ENCODE data around the gene MAP7D1. TPM values are rescaled to one million over a fixed set of nuclear protein-coding genes. Genes with fewer than 3 reads are reported as not detected.
A peak's percentile ranks its signal among the peaks of the same experiment; 100 is the strongest.

Gene MAP7D1
- total RNA-seq, 1 experiment from 2014 or later, result 173 TPM

- Histone ChIP-seq H2AFZ (peak overlapping the region; percentile 58), H3K79me2 (ENCODE audit: low read depth) (peaks cover 35% of the 10 kb centered on the region), H3K4me1 (replicated peaks; ENCODE audit: insufficient read depth) (peaks cover 38% of the 10 kb centered on the region), H3K4me2 (peak overlapping the region; percentile 83), H3F3A (ENCODE audit: insufficient read depth, low read depth) (peaks cover 10% of the 10 kb centered on the region), H3K27me3 (ENCODE audit: insufficient read depth, low read depth) (no peaks in the 10 kb centered on the region), H3K9me3 (ENCODE audit: insufficient read depth, low read depth) (no peaks in the 10 kb centered on the region), H3K9me2 (ENCODE audit: insufficient read depth) (no peaks in the 10 kb centered on the region), H3K36me3 (ENCODE audit: low read depth) (0 out of 2 replicates have a peak, but pooled peaks cover 5% of the 10 kb centered on the region), H4K20me1 (ENCODE audit: insufficient read depth) (no peaks in the 10 kb centered on the region; the same call in 1 of the 2 replicates), H3K27ac (peak overlapping the region; percentile 95), H3K4me3 (peak overlapping the region; percentile 27; the same call in 1 of the 2 replicates)
- BruUV-seq (replicated peaks), result TSS peak; percentile 26
- no peak for DNase-seq
- TF ChIP-seq CTCF (conservative IDR thresholded peaks at IDR 0.05) (no peak), EZH2 (IDR thresholded peaks at IDR 0.05; ENCODE audit: low read depth) (no peak)
- intact Hi-C loops (cut with micrococcal nuclease; ENCODE audit: unreplicated experiment), result loop anchor here (1.0 kb wide), 9 partner anchors 12 to 270 kb away; partner anchors contain the start of gene THRAP3
- ChIA-PET POLR2A (ENCODE audit: unreplicated experiment) (interaction anchor here (0.5 to 1.6 kb wide), 4 partner anchors 12 to 150 kb away, joined by 4 to 8 read pairs (median 6); no protein-coding TSS in a partner anchor), CTCF (interaction anchor here (0.6 to 3.3 kb wide), 12 partner anchors 9 to 284 kb away, joined by 3 to 42 read pairs (median 6); partner anchors contain the start of gene THRAP3)
These were observed 6.0 kb upstream of the MAP7D1 start for GRCh38 chr1:36149973-36150295.

- Histone ChIP-seq H3K4me2 (peak overlapping the region; percentile 83), H3K36me3 (ENCODE audit: low read depth) (0 out of 2 replicates have a peak, but pooled peaks cover 5% of the 10 kb centered on the region), H3K4me3 (peak overlapping the region; percentile 27; the same call in 1 of the 2 replicates), H3K27ac (peak overlapping the region; percentile 95), H3K79me2 (ENCODE audit: low read depth) (peaks cover 31% of the 10 kb centered on the region), H4K20me1 (ENCODE audit: insufficient read depth) (no peaks in the 10 kb centered on the region; the same call in 1 of the 2 replicates), H2AFZ (peak overlapping the region; percentile 58), H3K27me3 (ENCODE audit: insufficient read depth, low read depth) (no peaks in the 10 kb centered on the region), H3F3A (ENCODE audit: insufficient read depth, low read depth) (peaks cover 10% of the 10 kb centered on the region), H3K9me3 (ENCODE audit: insufficient read depth, low read depth) (no peaks in the 10 kb centered on the region), H3K4me1 (replicated peaks; ENCODE audit: insufficient read depth) (peaks cover 42% of the 10 kb centered on the region), H3K9me2 (ENCODE audit: insufficient read depth) (no peaks in the 10 kb centered on the region)
- ChIA-PET POLR2A (ENCODE audit: unreplicated experiment) (interaction anchor here (0.5 to 1.6 kb wide), 3 partner anchors 11 to 105 kb away, joined by 4 to 8 read pairs (median 7); no protein-coding TSS in a partner anchor), CTCF (interaction anchor here (0.6 to 3.3 kb wide), 13 partner anchors 9 to 285 kb away, joined by 3 to 42 read pairs (median 6); partner anchors contain the start of gene THRAP3)
- TF ChIP-seq CTCF (conservative IDR thresholded peaks at IDR 0.05), result no peak
- no peak for TF ChIP-seq EZH2 (IDR thresholded peaks at IDR 0.05; ENCODE audit: low read depth)
- intact Hi-C loops (cut with micrococcal nuclease; ENCODE audit: unreplicated experiment), result loop anchor here (1.0 kb wide), 1 partner anchor 12 kb away; no protein-coding TSS in a partner anchor
- peak; percentile 92 to 97 for DNase-seq
- BruUV-seq (replicated peaks), result no TSS peak
These were observed 5.4 kb upstream of the MAP7D1 start for GRCh38 chr1:36150296-36151133.

- CTCF ChIA-PET, result interaction anchor here (0.7 to 3.3 kb wide), 3 partner anchors 11 to 70 kb away, joined by 6 to 42 read pairs (median 12); no protein-coding TSS in a partner anchor
- Histone ChIP-seq H3K79me2 (ENCODE audit: low read depth) (peaks cover 31% of the 10 kb centered on the region), H3K4me2 (peak overlapping the region; percentile 83), H3F3A (ENCODE audit: insufficient read depth, low read depth) (peaks cover 10% of the 10 kb centered on the region), H3K9me2 (ENCODE audit: insufficient read depth) (no peaks in the 10 kb centered on the region), H3K9me3 (ENCODE audit: insufficient read depth, low read depth) (no peaks in the 10 kb centered on the region), H3K27me3 (ENCODE audit: insufficient read depth, low read depth) (no peaks in the 10 kb centered on the region), H3K36me3 (ENCODE audit: low read depth) (0 out of 2 replicates have a peak, but pooled peaks cover 5% of the 10 kb centered on the region), H4K20me1 (ENCODE audit: insufficient read depth) (no peaks in the 10 kb centered on the region; the same call in 1 of the 2 replicates), H2AFZ (no peak overlapping the region), H3K4me1 (replicated peaks; ENCODE audit: insufficient read depth) (peaks cover 42% of the 10 kb centered on the region), H3K27ac (peak overlapping the region; percentile 95), H3K4me3 (no peak overlapping the region)
- TF ChIP-seq CTCF (conservative IDR thresholded peaks at IDR 0.05) (no peak), EZH2 (IDR thresholded peaks at IDR 0.05; ENCODE audit: low read depth) (no peak)
- DNase-seq, result no peak
- intact Hi-C loops (cut with micrococcal nuclease; ENCODE audit: unreplicated experiment), result no loop called here
- POLR2A ChIA-PET (ENCODE audit: unreplicated experiment), result interaction anchor here (1.0 kb wide), 1 partner anchor 11 kb away, joined by 3 read pairs; no protein-coding TSS in a partner anchor
- TSS peak; percentile 25 for BruUV-seq (replicated peaks)
These were observed 4.7 kb upstream of the MAP7D1 start for GRCh38 chr1:36151134-36151844.

All from PC-9 (cell line).